Measurements from ENCODE around the gene SDR42E1. TPM values are rescaled to one million over a fixed set of nuclear protein-coding genes. Genes with fewer than 3 reads are reported as not detected.

The SDR42E1 gene
- total and polyA plus RNA-seq, 2 of the 4 experiments (the other 2 are of a cell fraction) = 0.44 to 0.72 TPM

DNA sequence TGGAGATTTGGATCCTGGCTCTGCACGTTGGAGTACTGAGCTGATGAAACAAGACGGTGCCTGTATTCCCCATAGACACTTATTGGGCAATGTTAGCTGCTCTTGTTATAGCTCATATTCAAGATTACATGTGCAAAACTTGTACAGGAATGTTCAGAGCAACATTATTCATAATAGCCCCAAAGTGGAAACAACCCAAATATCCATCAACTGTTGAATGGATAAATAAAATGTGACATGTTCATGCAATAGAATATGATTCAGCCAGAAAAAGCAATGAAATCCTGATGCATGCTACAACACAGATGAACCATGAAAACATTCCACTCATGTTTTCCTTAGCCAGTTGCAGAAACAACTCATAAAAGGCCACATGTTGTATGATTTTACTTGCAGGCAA lies 5.7 kb upstream of the SDR42E1 start:
- H4K20me1 ChIP-seq (ENCODE audit: insufficient read depth, low read length) = no peaks in the 10 kb centered on the region
- no peak overlapping the region for H3K4me2 ChIP-seq (ENCODE audit: low read depth, low read length)
- ChIA-PET CTCF (no interaction called here), POLR2A (ENCODE audit: unreplicated experiment) (interaction anchor here (0.6 kb wide), 1 partner anchor 211 kb away, joined by 12 read pairs; no protein-coding TSS in a partner anchor)
- no peak overlapping the region for H3K14ac ChIP-seq (replicated peaks; ENCODE audit: low read depth, low read length)
- no peak overlapping the region for H4K5ac ChIP-seq (ENCODE audit: low read depth, low read length)
- dilution Hi-C loops (cut with HindIII; ENCODE audit: low sequenced_read_pairs, unreplicated experiment) (no loop called here), intact Hi-C loops (cut with micrococcal nuclease) (no loop called here), in situ Hi-C loops (cut with MboI; ENCODE audit: low sequenced_read_pairs) (no loop called here)
- no TSS peak for BruUV-seq (replicated peaks)
- H3K9me1 ChIP-seq (ENCODE audit: insufficient read depth, low read length) = no peaks in the 10 kb centered on the region
- peaks cover 11% of the 10 kb centered on the region for H3K27me3 ChIP-seq (ENCODE audit: control insufficient read depth, insufficient read depth, low read length)
- H2BK120ac ChIP-seq (ENCODE audit: low read depth, low read length) = no peak overlapping the region
- no peak overlapping the region for H2BK5ac ChIP-seq (ENCODE audit: low read depth, low read length, poor library complexity, severe bottlenecking)
- H2BK15ac ChIP-seq (ENCODE audit: low read depth, low read length) = no peak overlapping the region
- H3K23ac ChIP-seq (ENCODE audit: low read depth, low read length) = no peak overlapping the region
- H3K9ac ChIP-seq (ENCODE audit: low read depth, low read length) = no peak overlapping the region
- no peak overlapping the region for H3K56ac ChIP-seq (ENCODE audit: extremely low read depth, insufficient read depth, low read length)
- DNase-seq = no peak
- no peak for ATAC-seq (ENCODE audit: low read depth)
- H3K27ac ChIP-seq (ENCODE audit: insufficient read depth, low read length) = no peak overlapping the region
- H3K9me3 ChIP-seq (ENCODE audit: control insufficient read depth, insufficient read depth, low read length) = no peaks in the 10 kb centered on the region
- H3K79me1 ChIP-seq (ENCODE audit: low read depth in 1 of 2, low read length in 2 of 2) = no peaks in the 10 kb centered on the region
- H3K18ac ChIP-seq (ENCODE audit: low read depth, low read length) = no peak overlapping the region
- H4K8ac ChIP-seq (ENCODE audit: low read depth in 2 of 2, low read length in 2 of 2) = no peak overlapping the region
- H3K4me3 ChIP-seq (ENCODE audit: insufficient read depth, low read depth, low read length) = no peak overlapping the region
- no peak overlapping the region for H2BK20ac ChIP-seq (ENCODE audit: low read depth, low read length)
- no peaks in the 10 kb centered on the region for H3K4me1 ChIP-seq (ENCODE audit: control insufficient read depth, insufficient read depth, low read length)
- no CpG with 5 or more reads among the region's 2 CpGs for WGBS, 2 experiments (ENCODE audit: extremely low coverage in 2 of 2, insufficient read length in 1 of 2)
- H2AFZ ChIP-seq (replicated peaks; ENCODE audit: low read length, poor library complexity) = no peak overlapping the region
- H2AK9ac ChIP-seq (replicated peaks; ENCODE audit: low read depth, low read length, poor library complexity) = no peak overlapping the region
- H2AK5ac ChIP-seq (ENCODE audit: low read depth, low read length) = no peak overlapping the region
- H4K91ac ChIP-seq (ENCODE audit: insufficient read depth, low read depth, low read length) = no peak overlapping the region
- H3K4ac ChIP-seq (ENCODE audit: low read depth, low read length) = no peak overlapping the region
- TF ChIP-seq, protein P1, sequence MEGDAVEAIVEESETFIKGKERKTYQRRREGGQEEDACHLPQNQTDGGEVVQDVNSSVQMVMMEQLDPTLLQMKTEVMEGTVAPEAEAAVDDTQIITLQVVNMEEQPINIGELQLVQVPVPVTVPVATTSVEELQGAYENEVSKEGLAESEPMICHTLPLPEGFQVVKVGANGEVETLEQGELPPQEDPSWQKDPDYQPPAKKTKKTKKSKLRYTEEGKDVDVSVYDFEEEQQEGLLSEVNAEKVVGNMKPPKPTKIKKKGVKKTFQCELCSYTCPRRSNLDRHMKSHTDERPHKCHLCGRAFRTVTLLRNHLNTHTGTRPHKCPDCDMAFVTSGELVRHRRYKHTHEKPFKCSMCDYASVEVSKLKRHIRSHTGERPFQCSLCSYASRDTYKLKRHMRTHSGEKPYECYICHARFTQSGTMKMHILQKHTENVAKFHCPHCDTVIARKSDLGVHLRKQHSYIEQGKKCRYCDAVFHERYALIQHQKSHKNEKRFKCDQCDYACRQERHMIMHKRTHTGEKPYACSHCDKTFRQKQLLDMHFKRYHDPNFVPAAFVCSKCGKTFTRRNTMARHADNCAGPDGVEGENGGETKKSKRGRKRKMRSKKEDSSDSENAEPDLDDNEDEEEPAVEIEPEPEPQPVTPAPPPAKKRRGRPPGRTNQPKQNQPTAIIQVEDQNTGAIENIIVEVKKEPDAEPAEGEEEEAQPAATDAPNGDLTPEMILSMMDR (conservative IDR thresholded peaks at IDR 0.05; ENCODE audit: low read depth, low read length) = no peak
- TF ChIP-seq RAD21 (IDR thresholded peaks at IDR 0.05; ENCODE audit: low read length) (no peak), NFE2L2 (IDR thresholded peaks at IDR 0.05; ENCODE audit: low read depth, low read length) (no peak), MAZ (IDR thresholded peaks at IDR 0.05; ENCODE audit: borderline replicate concordance, low read depth, low read length) (no peak), RCOR1 (IDR thresholded peaks at IDR 0.05; ENCODE audit: insufficient replicate concordance, low read length) (no peak), MAFK (IDR thresholded peaks at IDR 0.05; ENCODE audit: low read depth, low read length) (no peak), CEBPB (IDR thresholded peaks at IDR 0.05; ENCODE audit: low read depth, low read length) (no peak), FOS (IDR thresholded peaks at IDR 0.05; ENCODE audit: low read depth, low read length) (no peak), SMC3 (IDR thresholded peaks at IDR 0.05; ENCODE audit: low read depth, low read length) (no peak), MXI1 (IDR thresholded peaks at IDR 0.05; ENCODE audit: borderline replicate concordance, low read depth, low read length) (no peak), POLR2A (IDR thresholded peaks at IDR 0.05; ENCODE audit: low read depth, low read length) (no peak), CHD1 (IDR thresholded peaks at IDR 0.05; ENCODE audit: low read depth, low read length) (no peak), BHLHE40 (IDR thresholded peaks at IDR 0.05; ENCODE audit: low read depth, low read length) (no peak), RFX5 (IDR thresholded peaks at IDR 0.05; ENCODE audit: low read depth, low read length) (no peak)
- TF ChIP-seq, protein P2, sequence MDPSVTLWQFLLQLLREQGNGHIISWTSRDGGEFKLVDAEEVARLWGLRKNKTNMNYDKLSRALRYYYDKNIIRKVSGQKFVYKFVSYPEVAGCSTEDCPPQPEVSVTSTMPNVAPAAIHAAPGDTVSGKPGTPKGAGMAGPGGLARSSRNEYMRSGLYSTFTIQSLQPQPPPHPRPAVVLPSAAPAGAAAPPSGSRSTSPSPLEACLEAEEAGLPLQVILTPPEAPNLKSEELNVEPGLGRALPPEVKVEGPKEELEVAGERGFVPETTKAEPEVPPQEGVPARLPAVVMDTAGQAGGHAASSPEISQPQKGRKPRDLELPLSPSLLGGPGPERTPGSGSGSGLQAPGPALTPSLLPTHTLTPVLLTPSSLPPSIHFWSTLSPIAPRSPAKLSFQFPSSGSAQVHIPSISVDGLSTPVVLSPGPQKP (IDR thresholded peaks at IDR 0.05; ENCODE audit: borderline replicate concordance, low read depth, low read length) = no peak
- TF ChIP-seq, protein P3, sequence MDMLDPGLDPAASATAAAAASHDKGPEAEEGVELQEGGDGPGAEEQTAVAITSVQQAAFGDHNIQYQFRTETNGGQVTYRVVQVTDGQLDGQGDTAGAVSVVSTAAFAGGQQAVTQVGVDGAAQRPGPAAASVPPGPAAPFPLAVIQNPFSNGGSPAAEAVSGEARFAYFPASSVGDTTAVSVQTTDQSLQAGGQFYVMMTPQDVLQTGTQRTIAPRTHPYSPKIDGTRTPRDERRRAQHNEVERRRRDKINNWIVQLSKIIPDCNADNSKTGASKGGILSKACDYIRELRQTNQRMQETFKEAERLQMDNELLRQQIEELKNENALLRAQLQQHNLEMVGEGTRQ (IDR thresholded peaks at IDR 0.05; ENCODE audit: low read depth, low read length) = no peak
- no peaks in the 10 kb centered on the region for H3K36me3 ChIP-seq (ENCODE audit: control insufficient read depth, insufficient read depth, low read length)
